ENCODE data around the gene ASCL4. TPM values are rescaled to one million over a fixed set of nuclear protein-coding genes. Genes with fewer than 3 reads are reported as not detected.

The ASCL4 gene
- total and polyA plus RNA-seq, 2 of the 4 experiments (the other 2 are of a cell fraction), result not detected

DNA sequence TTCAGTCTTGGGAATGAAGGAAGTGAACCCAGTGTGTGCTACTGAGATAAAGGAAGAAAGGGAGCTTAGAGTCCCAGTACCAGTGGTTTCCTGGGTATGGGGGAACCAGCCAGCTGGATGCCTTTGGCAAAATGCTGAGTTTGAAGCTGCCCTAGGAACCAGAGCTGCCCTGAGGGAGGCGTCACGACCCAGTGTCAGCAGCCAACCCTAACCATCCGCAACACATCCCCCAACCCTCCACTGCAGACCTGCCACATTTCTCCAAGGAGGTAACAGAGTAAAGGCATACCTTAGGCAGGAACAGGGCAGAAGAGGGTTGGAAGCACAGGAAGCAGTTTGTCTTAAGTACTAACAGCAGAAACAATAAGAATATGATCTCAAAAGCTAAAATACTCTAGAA, 42.1 kb upstream of the ASCL4 start:
- no peak overlapping the region for H3K27ac ChIP-seq (ENCODE audit: insufficient read depth, low read length)
- H2BK20ac ChIP-seq (ENCODE audit: low read depth, low read length), result no peak overlapping the region
- no peak overlapping the region for H3K4me2 ChIP-seq (ENCODE audit: low read depth, low read length)
- ChIA-PET CTCF (no interaction called here), POLR2A (ENCODE audit: unreplicated experiment) (no interaction called here)
- H2AK9ac ChIP-seq (replicated peaks; ENCODE audit: low read depth, low read length, poor library complexity), result no peak overlapping the region
- no peak overlapping the region for H2BK120ac ChIP-seq (ENCODE audit: low read depth, low read length)
- H3K18ac ChIP-seq (ENCODE audit: low read depth, low read length), result no peak overlapping the region
- no peaks in the 10 kb centered on the region for H3K4me1 ChIP-seq (ENCODE audit: control insufficient read depth, insufficient read depth, low read length)
- intact Hi-C loops (cut with micrococcal nuclease) (no loop called here), dilution Hi-C loops (cut with HindIII; ENCODE audit: low sequenced_read_pairs, unreplicated experiment) (no loop called here), in situ Hi-C loops (cut with MboI; ENCODE audit: low sequenced_read_pairs) (no loop called here)
- no peaks in the 10 kb centered on the region for H3K9me3 ChIP-seq (ENCODE audit: control insufficient read depth, insufficient read depth, low read length)
- no peak overlapping the region for H4K91ac ChIP-seq (ENCODE audit: insufficient read depth, low read depth, low read length)
- H3K23ac ChIP-seq (ENCODE audit: low read depth, low read length), result no peak overlapping the region
- no peaks in the 10 kb centered on the region for H3K27me3 ChIP-seq (ENCODE audit: control insufficient read depth, insufficient read depth, low read length)
- H3K14ac ChIP-seq (replicated peaks; ENCODE audit: low read depth, low read length), result no peak overlapping the region
- ATAC-seq (ENCODE audit: low read depth) (no peak), DNase-seq (no peak)
- H4K5ac ChIP-seq (ENCODE audit: low read depth, low read length), result no peak overlapping the region
- no peak overlapping the region for H2BK5ac ChIP-seq (ENCODE audit: low read depth, low read length, poor library complexity, severe bottlenecking)
- H3K9me1 ChIP-seq (ENCODE audit: insufficient read depth, low read length), result peaks cover 2% of the 10 kb centered on the region; the same call in 1 of the 2 replicates
- H3K9ac ChIP-seq (ENCODE audit: low read depth, low read length), result no peak overlapping the region
- H3K4me3 ChIP-seq (ENCODE audit: insufficient read depth, low read depth, low read length), result no peak overlapping the region
- H2AFZ ChIP-seq (replicated peaks; ENCODE audit: low read length, poor library complexity), result no peak overlapping the region
- H2BK15ac ChIP-seq (ENCODE audit: low read depth, low read length), result no peak overlapping the region
- no CpG with 5 or more reads among the region's 3 CpGs for WGBS, 2 experiments (ENCODE audit: extremely low coverage in 2 of 2, insufficient read length in 1 of 2)
- TF ChIP-seq CHD1 (IDR thresholded peaks at IDR 0.05; ENCODE audit: low read depth, low read length) (no peak), MXI1 (IDR thresholded peaks at IDR 0.05; ENCODE audit: borderline replicate concordance, low read depth, low read length) (no peak), BHLHE40 (IDR thresholded peaks at IDR 0.05; ENCODE audit: low read depth, low read length) (no peak), POLR2A (IDR thresholded peaks at IDR 0.05; ENCODE audit: low read depth, low read length) (no peak), MAZ (IDR thresholded peaks at IDR 0.05; ENCODE audit: borderline replicate concordance, low read depth, low read length) (no peak), NFE2L2 (IDR thresholded peaks at IDR 0.05; ENCODE audit: low read depth, low read length) (no peak), RAD21 (IDR thresholded peaks at IDR 0.05; ENCODE audit: low read length) (no peak), MAFK (IDR thresholded peaks at IDR 0.05; ENCODE audit: low read depth, low read length) (no peak), RFX5 (IDR thresholded peaks at IDR 0.05; ENCODE audit: low read depth, low read length) (no peak), CEBPB (IDR thresholded peaks at IDR 0.05; ENCODE audit: low read depth, low read length) (no peak), SMC3 (IDR thresholded peaks at IDR 0.05; ENCODE audit: low read depth, low read length) (no peak), RCOR1 (IDR thresholded peaks at IDR 0.05; ENCODE audit: insufficient replicate concordance, low read length) (no peak)
- TF ChIP-seq, protein P1, sequence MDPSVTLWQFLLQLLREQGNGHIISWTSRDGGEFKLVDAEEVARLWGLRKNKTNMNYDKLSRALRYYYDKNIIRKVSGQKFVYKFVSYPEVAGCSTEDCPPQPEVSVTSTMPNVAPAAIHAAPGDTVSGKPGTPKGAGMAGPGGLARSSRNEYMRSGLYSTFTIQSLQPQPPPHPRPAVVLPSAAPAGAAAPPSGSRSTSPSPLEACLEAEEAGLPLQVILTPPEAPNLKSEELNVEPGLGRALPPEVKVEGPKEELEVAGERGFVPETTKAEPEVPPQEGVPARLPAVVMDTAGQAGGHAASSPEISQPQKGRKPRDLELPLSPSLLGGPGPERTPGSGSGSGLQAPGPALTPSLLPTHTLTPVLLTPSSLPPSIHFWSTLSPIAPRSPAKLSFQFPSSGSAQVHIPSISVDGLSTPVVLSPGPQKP (IDR thresholded peaks at IDR 0.05; ENCODE audit: borderline replicate concordance, low read depth, low read length), result no peak
- TF ChIP-seq, protein P2, sequence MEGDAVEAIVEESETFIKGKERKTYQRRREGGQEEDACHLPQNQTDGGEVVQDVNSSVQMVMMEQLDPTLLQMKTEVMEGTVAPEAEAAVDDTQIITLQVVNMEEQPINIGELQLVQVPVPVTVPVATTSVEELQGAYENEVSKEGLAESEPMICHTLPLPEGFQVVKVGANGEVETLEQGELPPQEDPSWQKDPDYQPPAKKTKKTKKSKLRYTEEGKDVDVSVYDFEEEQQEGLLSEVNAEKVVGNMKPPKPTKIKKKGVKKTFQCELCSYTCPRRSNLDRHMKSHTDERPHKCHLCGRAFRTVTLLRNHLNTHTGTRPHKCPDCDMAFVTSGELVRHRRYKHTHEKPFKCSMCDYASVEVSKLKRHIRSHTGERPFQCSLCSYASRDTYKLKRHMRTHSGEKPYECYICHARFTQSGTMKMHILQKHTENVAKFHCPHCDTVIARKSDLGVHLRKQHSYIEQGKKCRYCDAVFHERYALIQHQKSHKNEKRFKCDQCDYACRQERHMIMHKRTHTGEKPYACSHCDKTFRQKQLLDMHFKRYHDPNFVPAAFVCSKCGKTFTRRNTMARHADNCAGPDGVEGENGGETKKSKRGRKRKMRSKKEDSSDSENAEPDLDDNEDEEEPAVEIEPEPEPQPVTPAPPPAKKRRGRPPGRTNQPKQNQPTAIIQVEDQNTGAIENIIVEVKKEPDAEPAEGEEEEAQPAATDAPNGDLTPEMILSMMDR (conservative IDR thresholded peaks at IDR 0.05; ENCODE audit: low read depth, low read length), result no peak
- TF ChIP-seq, protein P3, sequence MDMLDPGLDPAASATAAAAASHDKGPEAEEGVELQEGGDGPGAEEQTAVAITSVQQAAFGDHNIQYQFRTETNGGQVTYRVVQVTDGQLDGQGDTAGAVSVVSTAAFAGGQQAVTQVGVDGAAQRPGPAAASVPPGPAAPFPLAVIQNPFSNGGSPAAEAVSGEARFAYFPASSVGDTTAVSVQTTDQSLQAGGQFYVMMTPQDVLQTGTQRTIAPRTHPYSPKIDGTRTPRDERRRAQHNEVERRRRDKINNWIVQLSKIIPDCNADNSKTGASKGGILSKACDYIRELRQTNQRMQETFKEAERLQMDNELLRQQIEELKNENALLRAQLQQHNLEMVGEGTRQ (IDR thresholded peaks at IDR 0.05; ENCODE audit: low read depth, low read length), result no peak
- H3K79me1 ChIP-seq (ENCODE audit: low read depth in 1 of 2, low read length in 2 of 2), result peaks cover 3 to 5% of the 10 kb centered on the region in 2 experiments; a peak in 2 of 4 replicates
- H3K36me3 ChIP-seq (ENCODE audit: control insufficient read depth, insufficient read depth, low read length), result peaks cover 25% of the 10 kb centered on the region
- H3K4ac ChIP-seq (ENCODE audit: low read depth, low read length), result no peak overlapping the region
- no peak overlapping the region for H3K56ac ChIP-seq (ENCODE audit: extremely low read depth, insufficient read depth, low read length)
- BruUV-seq (replicated peaks), result no TSS peak
- H4K8ac ChIP-seq (ENCODE audit: low read depth in 2 of 2, low read length in 2 of 2), result no peak overlapping the region
- no peak overlapping the region for H2AK5ac ChIP-seq (ENCODE audit: low read depth, low read length)
- H4K20me1 ChIP-seq (ENCODE audit: insufficient read depth, low read length), result 0 out of 2 replicates have a peak, but pooled peaks cover 4% of the 10 kb centered on the region

Measured in IMR-90 (cell line).